ENCODE results near the gene KRT85. TPM values are rescaled to one million over a fixed set of nuclear protein-coding genes. Genes with fewer than 3 reads are reported as not detected.
"Not testable (repeated sequence)": the region's sequence is repeated elsewhere in the genome, so short reads cannot be mapped to it uniquely, and the experiment has no call there.

KRT85 gene
- polyA plus RNA-seq, 1 donor, result not detected

- no peak for DNase-seq
Measured at GRCh38 chr12:52347551-52348510, 19.4 kb downstream of the KRT85 start.

- no peak for DNase-seq
Measured at GRCh38 chr12:52347016-52347415, 20.3 kb downstream of the KRT85 start.

- DNase-seq, result no peak
Measured at GRCh38 chr12:52346593-52346992, 20.7 kb downstream of the KRT85 start.

- not testable (repeated sequence) for DNase-seq
Measured at GRCh38 chr12:52345041-52345440, 22.2 kb downstream of the KRT85 start.

GRCh38 chr12:52344111-52344510 lies 23.2 kb downstream of the KRT85 start:
- no peak for DNase-seq

- no peak for DNase-seq
Measured at GRCh38 chr12:52343550-52343949, 23.7 kb downstream of the KRT85 start.

- DNase-seq, result no peak
Measured at GRCh38 chr12:52342781-52343490, 24.3 kb downstream of the KRT85 start.

- DNase-seq, result no peak
Measured at GRCh38 chr12:52341066-52341580, 26.2 kb downstream of the KRT85 start.

GRCh38 chr12:52338241-52338960 lies 28.9 kb downstream of the KRT85 start:
- no peak for DNase-seq

- DNase-seq, result no peak
Measured at GRCh38 chr12:52337054-52337453, 30.2 kb downstream of the KRT85 start.

- DNase-seq, result no peak
Measured at GRCh38 chr12:52336641-52337040, 30.6 kb downstream of the KRT85 start.

- DNase-seq, result no peak
Measured at GRCh38 chr12:52335598-52336262, 31.6 kb downstream of the KRT85 start.

GRCh38 chr12:52334185-52334584 lies 33.1 kb downstream of the KRT85 start:
- no peak for DNase-seq

- DNase-seq, result no peak
Measured at GRCh38 chr12:52333321-52333720, 34.0 kb downstream of the KRT85 start.

GRCh38 chr12:52332381-52332780 lies 34.9 kb downstream of the KRT85 start:
- no peak for DNase-seq

GRCh38 chr12:52331833-52332232 lies 35.4 kb downstream of the KRT85 start:
- DNase-seq, result no peak

- no peak for DNase-seq
Measured at GRCh38 chr12:52331039-52331438, 36.2 kb downstream of the KRT85 start.

GRCh38 chr12:52327830-52328500 lies 39.3 kb downstream of the KRT85 start:
- no peak for DNase-seq

GRCh38 chr12:52327052-52327829 lies 40.0 kb downstream of the KRT85 start:
- DNase-seq, result peak; percentile 30

- no peak for DNase-seq
Measured at GRCh38 chr12:52324153-52324444, 43.2 kb downstream of the KRT85 start.
